Suppressor macrophage treated with lipopolysaccharide for 1 hour (primary cell): ENCODE results near the gene NTN4.
"Not testable (repeated sequence)": the region's sequence is repeated elsewhere in the genome, so short reads cannot be mapped to it uniquely, and the experiment has no call there.

Experiments
- DNase-seq, 3 donors: peaks; one replicate each; pipeline ENCODE4 v3.0.0-alpha.2; 2020 to 2022

NTN4 gene

DNA sequence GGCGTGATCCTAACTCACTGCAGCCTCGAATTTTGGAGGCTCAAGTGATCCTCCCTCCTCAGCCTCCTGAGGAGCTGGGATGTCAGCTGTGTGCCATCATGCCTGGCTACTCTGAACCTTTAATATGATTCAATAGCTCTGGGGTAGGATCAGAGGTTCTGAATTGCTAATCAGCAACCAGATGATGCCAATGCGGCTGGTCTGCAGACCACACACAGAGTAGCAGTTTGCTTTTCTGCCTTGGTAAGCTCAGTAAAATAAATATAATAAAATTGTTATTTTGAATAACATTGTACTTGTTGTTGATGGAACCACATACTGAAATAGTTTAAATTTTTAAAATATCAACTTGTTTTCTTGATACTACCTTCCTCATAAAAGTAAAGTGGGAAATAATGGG is 86.6 kb downstream of the NTN4 start:
- no peak for DNase-seq

DNA sequence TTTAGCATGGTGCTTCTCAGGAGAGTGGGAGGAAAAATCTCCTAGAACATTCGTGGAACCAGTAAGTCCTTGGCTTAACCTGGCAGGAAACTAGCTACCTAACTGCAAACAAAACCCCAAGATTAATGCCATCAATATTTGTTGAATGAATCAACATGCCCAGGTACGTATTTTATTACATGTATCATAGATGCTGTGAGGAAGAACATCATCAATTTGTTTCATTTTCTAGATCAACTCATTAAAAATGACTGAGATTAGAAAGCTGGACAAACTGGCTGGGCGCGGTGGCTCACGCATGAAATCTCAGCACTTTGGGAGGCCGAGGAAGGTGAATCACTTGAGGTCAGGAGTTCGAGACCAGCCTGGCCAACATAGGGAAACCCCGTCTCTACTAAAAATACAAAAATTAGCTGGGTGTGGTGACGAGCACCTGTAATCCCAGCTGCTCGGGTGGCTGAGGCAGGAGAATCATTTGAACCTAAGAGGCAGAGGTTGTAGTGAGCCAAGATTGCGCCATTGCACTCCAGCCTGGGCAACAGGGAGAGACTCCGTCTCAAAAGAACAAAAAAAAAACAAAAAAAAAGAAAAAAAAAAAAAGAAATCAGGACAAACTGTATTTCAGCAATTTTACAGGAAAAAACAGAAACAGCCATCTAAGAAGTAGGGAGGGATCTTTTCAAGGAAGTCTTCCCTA is 88.7 kb downstream of the NTN4 start:
- no peak for DNase-seq

DNA sequence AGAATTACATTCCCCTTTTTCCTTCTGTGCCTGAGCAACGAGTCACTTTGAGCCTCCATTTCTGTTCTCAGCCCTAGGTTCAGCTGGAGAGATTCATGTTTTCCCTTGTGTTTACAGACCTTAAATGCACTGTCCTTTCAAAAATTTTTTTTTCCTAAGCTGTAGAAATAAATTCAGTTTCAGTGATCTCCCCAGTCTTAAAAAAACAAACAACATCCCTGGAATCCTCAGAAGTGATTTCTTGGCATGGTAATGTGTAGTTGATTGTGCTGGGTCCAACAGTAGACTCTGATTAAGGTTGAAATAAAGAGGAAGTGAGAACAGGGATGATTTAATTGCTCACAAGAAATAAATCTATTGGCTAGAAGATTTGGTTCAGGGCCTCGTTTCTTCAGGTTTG is 89.3 kb downstream of the NTN4 start:
- no peak for DNase-seq

DNA sequence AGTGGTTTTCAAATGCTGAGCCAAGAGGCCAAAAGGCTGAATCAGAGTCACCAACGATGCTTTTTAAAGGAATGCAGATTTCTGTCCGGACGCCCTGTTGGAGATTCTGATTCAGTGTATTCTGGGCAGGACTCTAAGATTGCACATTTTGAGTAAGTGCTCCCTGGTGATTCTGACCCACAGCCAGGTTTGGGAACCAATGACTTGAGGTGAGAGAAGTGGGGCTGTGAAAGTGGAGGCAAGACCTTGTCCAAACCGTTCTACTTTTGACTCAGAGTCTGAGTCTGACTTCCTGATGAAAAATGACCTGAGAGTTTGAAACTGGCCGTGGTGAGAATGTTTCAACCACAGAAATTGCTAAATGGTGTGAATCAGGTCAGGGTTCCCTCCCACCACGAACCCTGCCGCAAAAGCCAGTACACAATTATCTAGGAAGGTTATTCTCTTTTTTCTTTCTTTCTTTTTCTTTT is 90.2 kb downstream of the NTN4 start:
- DNase-seq, result peak in 1 of 3 donors; percentile 1

DNA sequence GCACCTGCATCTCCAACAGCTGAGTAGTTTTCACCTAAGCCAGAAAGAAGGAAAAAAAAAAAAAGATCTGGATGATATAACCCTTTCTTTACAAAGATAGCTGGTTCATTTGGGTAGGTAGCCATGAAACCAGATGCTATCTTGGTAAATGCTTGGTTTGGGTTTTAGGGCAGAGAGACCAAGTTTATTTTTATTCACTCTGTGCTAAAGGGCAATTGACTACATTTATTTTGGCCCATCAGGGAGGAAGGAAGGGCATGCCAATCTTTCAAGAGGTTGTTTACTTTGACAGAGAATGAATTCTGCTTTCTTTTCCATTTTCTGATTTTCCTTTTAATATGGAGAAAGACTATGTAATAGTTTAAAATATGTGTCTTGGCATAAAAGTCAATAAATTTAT is 91.0 kb downstream of the NTN4 start:
- no peak for DNase-seq

DNA sequence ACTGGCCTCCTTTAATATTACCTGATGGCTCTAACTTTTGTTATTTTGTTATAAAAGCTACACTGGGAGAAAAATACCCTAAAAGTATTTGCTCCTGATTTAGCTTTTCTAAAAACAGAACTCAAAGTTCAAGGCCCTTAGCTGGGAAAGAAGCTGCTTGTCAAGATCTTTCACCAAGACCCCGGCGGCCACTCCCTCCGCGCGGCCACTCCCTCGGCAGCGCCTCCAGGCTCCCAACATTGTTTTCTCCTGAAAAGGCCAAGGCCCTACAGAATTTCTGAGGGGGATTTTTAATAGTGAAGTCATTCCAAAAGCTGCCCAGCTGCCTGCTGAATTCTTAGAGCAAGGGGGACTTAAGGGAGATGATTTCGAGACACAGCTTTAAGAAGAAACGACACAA is 96.4 kb downstream of the NTN4 start:
- DNase-seq, result no peak

DNA sequence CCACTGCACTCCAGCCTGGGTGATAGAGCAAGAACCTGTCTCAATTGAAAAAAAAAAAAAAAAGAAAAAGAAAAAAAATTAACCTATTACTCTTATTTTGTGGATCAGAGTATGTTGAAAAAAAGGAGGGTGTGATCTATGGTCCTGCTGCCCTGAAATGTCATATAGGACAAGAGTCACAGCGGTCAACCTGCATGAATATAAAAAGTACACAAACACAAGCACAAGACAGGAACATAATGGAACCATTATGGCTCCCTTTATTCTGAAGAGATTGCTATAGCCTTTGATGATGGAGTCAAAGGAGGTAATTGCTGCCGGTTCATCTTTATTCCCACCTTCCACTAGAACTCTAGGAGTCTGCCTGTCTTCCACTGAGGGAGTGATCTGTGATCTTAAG is 96.9 kb downstream of the NTN4 start:
- DNase-seq, result no peak

DNA sequence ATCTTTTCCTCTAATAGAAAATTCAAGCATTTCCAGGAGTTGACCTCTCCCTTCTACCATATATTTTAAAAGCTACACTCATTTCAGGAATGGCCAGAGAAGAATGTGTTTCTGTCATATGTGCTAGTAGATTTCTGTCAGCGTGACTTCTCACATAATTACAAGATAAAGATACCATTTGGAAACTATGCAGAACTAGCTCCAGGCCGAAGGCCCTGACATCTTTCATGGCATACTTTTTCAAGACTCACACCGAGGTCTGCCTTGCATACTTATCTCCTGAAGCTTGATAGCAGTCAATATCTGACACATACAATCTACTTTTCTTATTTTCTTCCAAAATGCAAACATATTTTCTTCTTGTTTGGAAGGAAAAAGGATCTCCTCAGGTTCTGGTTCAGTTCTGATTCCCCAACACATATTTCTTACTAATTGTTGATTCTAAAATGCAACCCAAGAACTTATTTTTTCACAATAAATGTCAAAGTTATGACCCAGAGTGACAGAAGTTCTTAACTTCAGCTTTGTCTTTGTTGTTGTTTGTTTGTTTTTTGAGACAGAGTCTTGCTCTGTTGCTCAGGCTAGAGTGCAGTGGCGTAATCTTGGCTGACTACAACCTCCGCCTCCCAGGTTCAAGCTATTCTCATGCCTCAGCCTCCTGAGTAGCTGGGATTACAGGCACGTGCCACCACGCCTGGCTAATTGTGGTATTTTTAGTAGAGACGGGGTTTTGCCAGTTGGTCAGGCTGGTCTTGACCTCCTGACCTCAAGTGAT is 99.5 kb downstream of the NTN4 start:
- DNase-seq, result no peak

DNA sequence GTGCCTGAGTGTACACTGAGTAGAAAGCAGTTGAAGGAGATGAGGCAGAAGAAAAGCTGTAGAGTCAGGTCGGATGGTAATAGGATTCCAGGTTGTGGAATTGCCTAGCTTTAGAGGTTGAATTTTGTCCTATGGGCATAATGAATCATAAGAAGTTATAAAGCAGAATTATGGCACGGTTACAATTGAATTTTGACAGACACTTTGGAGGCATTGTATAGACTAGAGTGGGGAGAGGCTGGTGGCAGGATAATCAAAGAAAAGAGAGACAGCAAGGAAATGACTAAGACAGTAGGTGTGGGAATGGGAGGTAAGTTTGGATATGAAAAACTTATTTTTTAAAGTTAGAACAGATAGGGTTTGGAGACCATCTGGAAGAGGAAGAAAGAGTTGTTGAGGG is 102.6 kb downstream of the NTN4 start:
- no peak for DNase-seq

DNA sequence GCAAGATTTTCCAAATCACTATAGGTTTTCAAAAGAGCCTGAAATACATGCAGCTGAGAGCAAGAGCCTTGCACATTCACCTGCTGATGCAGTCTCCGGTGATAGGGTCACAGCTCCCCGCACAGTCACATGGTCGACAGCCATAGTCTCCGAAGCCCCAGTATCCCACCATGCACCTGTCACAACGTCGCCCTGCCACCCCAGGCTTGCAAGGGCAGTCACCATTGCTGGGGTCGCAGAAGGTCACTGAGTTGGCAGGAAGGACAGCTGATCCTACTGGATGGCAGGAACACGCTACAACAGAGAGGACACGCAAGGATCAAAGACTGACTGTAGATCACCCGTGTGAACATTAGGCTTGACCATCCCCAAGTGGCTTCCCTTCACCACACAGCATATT is 107.1 kb downstream of the NTN4 start:
- DNase-seq, result no peak

DNA sequence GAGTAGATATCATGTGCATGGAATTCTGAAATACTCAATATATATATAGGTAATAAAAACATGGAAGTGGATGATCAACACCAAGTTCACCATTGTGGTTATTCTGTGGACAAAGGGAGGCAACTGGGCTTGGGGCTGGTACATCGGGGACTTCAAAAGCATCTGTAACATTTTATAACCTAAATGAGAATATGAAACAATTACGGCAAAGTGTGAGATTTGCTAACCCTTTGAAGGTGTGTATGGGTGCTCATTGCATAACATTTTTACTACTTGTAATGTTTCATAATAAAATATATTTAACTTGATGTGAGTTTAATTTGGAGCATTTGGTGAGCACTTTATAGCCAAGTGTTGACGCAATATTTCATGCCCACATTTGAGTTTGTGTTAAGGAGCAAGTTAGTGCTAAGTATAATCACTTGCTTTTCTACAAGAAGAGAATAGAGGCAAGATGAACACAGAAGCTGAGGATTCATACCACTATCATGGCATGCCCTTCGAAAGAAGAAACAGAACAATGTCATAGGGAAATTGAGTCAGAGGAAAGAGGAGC is 109.3 kb downstream of the NTN4 start:
- DNase-seq, result no peak

DNA sequence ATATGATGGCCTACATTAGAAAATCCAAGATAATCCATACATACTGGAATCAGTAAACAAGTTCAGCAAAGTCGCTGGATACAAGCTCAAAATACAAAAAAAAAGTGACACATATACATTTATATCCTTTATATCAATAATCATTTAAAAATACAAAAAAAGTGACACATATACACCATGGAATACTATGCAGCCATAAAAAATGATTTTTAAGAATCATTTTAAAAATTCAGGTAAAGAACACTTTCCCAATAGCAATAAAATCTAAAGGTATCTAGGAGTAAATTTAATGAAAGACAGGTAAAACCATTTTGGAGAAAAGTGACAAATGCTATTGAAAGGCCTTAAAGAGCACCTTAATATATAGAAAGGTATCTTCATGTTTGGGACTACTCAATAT is 111.9 kb downstream of the NTN4 start:
- DNase-seq, result no peak

DNA sequence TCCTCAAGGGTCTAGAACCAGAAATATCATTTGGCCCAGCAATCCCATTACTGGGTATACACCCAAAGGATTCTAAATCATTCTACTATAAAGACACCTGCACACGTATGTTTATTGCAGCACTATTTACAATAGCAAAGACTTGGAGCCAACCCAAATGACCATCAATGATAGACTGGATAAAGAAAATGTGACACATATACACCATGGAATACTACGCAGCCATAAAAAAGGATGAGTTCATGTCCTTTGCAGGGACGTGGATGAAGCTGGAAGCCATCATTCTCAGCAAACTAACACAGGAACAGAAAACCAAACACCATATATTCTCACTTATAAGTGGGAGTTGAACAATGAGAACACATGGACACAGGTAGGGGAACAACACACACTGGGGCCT is 112.8 kb downstream of the NTN4 start:
- not testable (repeated sequence) for DNase-seq

DNA sequence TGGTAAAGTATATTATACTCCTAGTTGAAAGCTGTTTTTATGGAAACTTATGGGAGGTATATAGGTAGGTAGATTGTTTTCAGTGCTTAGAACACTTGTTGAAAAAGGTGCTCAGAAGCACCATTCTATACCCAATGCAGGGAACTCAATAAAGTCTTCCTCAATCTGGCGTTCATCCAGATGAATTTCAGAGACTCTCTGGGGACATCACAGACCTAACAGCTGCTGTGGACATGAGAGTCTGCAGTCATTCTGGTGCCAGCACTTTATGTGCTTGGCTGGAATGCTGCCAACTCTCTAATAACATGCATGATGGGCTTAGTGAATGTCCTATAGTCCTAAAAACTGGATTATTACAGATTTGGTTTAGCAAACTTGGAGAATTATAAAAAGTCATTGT is 115.9 kb downstream of the NTN4 start:
- DNase-seq, result no peak

DNA sequence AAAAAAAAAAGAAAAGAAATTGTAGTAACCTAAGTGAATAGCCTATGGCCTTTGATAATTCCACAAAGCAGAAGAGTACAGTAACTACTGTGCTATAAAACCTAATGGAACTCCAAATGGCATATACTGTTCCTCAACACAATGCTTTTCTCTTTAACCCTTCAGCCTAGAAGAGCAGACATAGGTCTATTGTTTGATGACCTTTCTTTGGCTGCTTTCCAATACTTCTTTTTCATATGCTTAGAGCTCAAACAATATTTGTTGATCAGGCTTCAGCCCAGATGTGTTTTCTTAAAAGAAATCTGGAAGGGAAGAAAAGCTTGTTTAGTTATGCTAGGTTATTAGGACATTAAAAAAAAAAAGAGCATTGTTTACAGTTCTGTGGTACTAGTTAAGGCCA is 116.4 kb downstream of the NTN4 start:
- DNase-seq, result no peak

DNA sequence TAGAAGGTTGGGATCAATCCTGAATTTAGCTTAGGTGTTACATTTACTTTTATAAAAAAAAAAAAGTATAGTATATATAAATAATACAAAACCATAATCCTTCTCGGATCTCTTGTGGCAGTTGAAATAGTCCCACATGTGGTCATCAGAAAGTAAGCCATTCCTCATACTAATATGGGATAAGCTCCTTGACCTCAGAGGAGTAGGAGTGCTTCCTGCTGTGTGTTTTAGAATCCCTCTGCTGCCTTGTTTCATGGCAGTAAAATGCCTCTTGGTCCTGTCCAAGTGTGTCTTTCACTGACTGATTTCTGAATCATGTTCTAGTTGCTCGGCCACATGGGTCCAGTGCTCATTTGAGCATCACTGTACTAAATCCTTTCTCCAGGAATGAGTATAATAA is 117.0 kb downstream of the NTN4 start:
- no peak for DNase-seq

DNA sequence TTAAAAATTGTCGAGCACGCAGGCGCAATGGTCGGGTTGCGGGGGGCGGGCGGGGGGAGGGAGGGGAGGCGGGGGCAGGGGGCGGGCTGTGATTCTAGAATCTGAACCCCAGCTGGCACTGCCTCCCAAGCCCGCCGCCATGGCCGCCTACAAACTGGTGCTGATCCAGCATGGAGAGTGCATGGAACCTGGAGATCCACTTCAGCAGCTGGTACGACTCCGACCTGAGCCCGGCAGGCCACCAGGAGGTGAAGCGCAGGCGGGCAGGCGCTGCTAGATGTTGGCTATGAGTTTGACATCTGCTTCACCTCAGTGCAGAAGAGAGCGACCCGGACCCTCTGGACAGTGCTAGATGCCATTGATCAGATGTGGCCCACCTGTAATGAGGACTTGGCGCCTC is 118.4 kb downstream of the NTN4 start:
- no peak for DNase-seq

DNA sequence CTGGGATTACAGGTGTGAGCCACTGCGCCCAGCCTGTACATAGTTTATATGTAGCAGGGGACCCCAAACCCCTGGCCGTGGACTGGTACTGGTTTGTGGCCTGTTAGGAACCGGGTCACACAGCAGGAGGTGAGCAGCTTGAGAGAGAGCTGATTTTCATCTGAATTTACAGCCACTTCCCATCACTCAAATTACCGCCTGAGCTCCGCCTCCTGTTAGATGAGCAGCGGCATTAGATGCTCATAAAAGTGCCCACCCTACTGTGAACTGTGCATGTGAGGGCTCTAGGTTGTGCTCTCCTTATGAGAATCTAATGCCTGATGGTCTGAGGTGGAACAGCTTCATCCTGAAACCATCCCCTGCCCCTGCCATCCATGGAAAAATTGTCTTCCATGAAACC is 119.3 kb downstream of the NTN4 start:
- DNase-seq, result no peak

DNA sequence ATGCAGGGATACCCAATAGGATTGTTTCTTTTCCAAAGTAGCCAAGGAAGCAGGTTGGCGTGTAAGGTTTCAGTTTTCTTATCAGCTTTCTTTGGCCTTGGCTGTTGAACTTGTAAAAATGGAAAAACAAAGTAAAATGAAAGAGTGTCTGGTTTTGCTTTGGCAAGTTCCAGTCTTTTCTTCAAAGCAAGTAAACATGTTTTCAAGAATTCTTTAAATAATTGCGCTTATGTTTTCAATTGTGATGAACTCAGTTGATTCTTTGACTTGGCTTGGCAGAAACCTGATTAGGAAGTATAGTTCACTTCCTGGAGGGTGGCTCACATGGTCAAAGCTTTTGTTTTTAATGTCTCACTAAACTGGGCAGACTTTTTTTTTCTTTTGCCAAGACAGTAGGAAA is 127.0 kb downstream of the NTN4 start:
- no peak for DNase-seq

DNA sequence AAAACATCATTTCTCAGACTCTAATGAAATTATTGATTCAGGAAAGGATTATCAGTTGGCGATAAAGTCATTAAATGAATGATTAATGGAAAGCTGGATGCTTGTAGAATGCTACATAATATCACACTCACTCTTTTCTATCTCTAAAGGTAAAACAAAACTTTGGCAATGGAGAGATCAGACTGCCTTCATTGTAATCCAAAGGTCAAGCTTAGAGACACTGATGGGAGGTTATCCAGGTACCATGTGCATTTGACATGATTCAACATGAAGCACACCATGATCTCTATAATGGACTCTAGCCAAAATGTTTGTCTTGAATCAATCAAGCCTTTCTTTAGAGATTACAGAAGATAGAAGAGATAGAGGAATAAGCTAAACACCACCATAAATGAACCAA is 129.2 kb downstream of the NTN4 start:
- no peak for DNase-seq

DNA sequence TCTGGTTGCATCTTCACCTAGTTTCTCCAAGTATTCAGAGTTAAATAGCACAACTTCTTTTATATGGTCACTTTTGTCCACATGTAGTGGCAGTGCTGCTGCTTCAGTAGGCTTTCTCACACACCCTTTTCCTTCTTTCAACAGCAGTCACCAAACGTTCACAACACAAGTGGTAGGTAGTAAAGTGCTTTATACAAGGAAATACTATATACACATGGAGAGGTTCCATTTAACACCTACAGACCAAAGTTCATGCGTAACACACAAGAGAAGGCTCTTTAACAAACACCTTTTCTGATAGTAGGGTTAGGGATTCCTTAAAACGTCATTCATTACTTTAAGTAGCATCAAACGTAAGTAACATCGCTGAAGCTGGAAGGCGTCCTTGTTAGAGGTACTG is 132.2 kb downstream of the NTN4 start:
- DNase-seq, result no peak

DNA sequence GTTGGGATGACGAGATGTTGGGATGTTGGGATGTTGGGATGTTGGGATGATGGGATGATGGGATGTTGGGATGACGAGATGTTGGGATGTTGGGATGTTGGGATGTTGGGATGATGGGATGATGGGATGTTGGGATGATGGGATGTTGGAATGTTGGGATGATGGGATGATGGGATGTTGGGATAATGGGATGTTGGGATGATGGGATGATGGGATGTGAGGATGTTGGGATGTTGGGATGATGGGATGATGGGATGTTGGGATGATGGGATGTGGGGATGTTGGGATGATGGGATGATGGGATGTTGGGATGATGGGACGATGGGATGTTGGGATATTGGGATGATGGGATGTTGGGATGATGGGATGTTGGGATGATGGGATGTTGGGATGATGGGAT is 135.9 kb downstream of the NTN4 start:
- not testable (repeated sequence) for DNase-seq

DNA sequence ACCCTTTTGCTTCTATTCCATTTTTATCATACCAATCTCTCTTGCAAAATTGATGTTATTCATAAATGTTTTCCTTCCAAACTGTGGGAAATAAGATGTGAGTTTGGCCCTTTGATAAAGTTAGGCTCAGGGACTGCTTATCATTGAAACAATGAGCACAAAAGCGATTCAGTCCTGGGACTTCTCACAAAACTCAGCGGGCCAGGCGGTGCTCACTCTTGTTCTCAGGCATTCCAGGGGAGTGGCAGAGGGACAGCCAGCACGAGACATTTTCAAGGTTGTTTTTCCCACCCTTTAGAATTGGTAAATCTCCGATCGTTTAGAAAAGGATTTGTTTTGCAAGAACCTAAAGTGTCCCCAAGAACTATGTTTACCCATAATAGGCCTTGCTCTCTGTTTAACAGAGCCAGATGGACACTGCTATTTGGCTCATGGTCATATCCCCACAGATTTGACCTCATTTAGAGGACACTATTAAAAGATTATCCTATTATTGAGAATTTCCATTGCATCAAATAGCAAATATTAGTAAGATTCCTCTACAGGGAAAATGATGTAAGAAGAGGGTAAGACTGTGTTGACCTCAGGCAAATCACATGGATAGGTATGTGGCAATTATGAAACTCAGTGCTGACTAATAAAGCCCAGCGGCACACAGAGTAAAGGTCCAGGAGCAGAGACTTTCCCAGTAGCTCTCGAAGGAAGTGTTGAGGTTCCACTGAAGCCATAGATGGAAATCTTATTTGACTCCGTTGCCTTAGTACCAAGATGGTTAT is 136.6 kb downstream of the NTN4 start:
- DNase-seq, result peak; percentile 2 to 29 (median 26)

DNA sequence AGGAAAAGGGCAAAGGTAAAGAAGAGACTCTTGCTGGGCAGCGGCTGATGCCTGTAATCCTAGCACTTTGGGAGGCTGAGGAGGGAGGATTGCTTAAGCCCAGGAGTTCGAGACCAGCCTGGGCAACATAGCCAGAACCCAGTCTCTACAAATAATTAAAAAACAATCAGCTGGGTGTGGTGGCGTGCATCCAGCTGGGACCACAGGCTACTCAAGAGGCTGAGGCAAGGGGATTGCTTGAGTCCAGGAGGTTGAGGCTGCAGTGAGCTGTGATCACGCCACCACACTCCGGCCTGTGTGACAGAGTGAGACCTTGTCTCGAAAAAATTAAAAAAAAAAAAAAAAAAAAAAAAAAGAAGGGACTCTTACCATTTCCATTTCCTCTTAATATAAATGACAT is 138.9 kb downstream of the NTN4 start:
- no peak for DNase-seq
